GM19035 (cell line): ENCODE results near the gene TCP1.
"Not testable (repeated sequence)": the region's sequence is repeated elsewhere in the genome, so short reads cannot be mapped to it uniquely, and the experiment has no call there.

ENCODE experiments used
- ATAC-seq: cut with Tn5 transposase; IDR thresholded peaks from one replicate; pipeline ENCODE4 v1.9.1; 2021; ENCODE audit not compliant: unreplicated experiment

The TCP1 gene

DNA sequence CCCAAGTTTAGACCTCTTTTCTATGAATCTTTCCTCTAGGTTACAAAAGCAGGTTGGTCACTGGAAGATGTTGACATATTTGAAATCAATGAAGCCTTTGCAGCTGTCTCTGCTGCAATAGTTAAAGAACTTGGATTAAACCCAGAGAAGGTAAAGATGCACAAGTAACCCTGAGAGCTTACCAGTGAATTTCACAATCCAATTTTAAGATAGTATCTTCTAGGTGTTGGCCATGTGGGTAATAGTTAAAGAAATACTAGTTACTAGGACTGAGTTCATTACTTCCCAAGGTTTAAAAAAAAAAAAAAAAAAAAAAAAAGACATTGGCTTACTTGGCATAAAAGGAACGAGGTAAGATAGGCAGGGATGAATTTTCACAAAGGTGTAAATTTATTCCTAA, 11.3 kb downstream of the TCP1 start:
- ATAC-seq: no peak

DNA sequence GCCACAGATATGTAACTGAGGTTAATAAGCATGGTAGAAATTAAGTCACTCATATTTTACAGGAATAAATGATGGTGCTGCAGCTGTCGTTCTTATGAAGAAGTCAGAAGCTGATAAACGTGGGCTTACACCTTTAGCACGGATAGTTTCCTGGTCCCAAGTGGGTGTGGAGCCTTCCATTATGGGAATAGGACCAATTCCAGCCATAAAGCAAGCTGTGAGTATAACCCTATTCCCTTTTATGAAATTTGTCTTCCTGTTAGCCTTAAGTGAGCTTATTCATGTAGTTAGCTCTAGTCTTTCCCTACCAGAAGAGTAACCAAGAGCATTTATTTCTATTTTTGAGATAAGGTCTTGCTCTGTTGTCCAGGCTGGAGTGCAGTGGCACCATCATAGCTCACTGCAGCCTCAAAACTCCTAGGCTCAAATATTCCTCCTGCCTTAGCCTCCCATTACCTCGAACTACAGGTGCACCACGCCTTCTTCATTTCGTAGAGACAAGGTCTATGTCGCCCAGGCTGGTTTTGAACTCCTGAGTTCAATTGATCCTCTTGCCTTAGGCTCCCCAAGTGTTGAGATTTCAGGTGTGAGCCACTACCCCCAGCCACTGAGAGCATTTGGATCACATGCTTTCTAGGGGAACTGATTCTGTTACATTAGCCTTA, 12.0 kb downstream of the TCP1 start:
- no peak for ATAC-seq

GRCh38 chr6:159772196-159772595, 17.2 kb downstream of the TCP1 start:
- no peak for ATAC-seq

DNA sequence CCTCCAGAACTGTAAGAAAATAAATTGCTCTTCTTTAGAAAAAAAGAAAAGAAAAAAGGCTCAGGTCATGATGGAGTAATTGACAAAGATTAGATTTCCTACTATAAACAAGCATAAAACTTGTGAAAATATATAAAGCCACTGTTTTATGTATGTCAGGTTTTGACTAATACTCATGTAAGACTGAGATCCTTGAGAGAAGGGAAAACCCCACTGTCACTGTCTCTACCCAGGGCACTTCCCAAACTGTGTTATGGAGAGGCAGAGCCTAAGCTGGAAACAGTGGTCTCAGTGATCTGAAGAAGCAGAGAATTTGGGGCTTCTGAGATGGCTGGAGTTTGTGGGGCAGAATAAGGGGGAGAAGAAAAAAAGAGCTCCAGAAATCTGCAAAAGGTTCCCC, 19.9 kb downstream of the TCP1 start:
- ATAC-seq: no peak

- no peak for ATAC-seq
Measured at GRCh38 chr6:159766906-159767305, 22.5 kb downstream of the TCP1 start.

DNA sequence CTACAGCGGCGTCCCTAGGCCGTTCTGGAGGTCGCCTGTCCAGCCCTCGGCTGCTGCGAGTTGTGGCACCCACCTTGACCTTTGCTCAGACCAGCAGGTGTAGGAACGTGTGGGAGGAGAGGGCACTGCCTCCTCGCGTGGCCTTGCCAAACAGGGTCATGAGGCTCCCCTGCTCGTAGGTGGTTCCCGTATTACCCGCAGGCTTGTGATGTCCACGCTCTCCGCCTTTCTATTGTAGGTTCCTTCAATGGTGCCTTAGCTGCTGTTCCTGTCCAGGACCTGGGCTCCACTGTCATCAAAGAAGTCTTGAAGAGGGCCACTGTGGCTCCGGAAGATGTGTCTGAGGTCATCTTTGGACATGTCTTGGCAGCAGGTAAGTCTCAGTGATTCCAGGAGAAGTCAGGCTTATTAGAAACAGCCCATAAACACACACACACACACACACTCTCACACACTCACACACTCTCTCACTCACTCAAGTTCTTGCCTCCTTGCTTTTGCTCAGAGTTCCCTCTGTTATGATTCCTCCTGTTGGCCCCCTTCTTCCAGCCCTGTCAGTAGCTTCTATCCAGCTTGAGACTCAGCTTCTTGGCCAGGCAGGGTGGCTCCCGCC, 26.6 kb downstream of the TCP1 start:
- no peak for ATAC-seq

GRCh38 chr6:159761873-159762680, 27.3 kb downstream of the TCP1 start, which contains the start of gene ACAT2:
Gene ACAT2, plus strand, starts transcription at chr6:159762045. Its CDS starts 43 bp downstream, at chr6:159762088.
- peak; percentile 94 for ATAC-seq

DNA sequence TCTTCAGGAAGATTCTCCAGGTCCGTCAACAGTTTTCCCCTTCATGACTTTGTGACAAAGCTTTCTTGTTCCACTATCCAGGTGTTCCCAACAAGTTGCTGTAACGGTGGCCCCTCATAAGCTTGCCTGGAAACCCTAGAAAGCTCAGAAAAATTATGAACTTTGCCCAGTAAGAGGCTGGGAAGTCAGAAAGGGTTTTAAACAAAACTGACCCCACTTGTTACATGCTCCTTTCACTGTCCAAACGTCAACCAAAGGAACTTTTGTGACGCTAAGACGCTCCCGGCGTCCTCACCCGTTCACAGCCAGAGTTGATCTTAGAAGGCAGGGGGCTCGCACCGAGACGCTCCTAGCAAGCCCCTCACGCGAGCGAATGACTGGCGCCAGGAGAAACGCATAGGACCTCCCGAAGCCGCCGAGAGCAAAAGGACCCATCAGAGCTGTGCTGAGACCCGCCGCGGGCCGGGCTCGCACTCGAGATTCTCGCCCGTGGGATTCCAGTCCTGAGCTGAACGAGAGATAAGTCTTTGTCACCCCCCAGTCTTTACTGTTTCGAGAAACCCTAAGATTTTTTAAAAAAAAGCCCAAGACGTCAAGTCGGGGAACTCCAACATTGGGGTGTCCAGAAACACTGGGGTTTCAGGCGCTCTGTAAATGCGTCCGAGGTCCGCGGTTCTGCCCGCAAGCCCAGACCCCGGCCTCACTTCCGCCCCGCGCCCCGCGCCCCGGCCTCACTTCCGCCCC, 28.1 kb downstream of the TCP1 start:
- no peak for ATAC-seq

DNA sequence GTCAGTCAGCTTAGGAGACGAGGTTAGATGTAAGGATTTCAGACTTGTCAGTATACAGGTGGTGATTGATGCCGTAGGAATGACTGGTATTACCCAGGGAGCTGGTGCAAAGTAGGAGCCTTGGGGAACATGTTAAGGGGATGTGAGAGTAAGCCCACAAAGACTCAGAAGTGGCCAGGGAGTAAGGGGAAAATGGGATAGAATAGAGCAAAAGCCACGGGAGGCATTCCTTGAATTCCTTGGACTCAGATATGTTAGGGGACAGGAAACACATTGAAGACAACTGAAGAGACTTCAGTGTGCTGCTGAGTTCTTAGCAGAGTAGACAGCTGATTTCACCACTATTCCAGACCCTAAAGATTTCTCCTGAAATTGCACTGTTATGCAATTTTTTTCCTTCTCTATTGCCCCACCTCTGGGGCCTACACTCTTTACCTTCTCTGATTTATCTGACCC, 28.8 kb downstream of the TCP1 start:
- no peak for ATAC-seq

- no peak for ATAC-seq
Measured at GRCh38 chr6:159759645-159760044, 29.8 kb downstream of the TCP1 start.

DNA sequence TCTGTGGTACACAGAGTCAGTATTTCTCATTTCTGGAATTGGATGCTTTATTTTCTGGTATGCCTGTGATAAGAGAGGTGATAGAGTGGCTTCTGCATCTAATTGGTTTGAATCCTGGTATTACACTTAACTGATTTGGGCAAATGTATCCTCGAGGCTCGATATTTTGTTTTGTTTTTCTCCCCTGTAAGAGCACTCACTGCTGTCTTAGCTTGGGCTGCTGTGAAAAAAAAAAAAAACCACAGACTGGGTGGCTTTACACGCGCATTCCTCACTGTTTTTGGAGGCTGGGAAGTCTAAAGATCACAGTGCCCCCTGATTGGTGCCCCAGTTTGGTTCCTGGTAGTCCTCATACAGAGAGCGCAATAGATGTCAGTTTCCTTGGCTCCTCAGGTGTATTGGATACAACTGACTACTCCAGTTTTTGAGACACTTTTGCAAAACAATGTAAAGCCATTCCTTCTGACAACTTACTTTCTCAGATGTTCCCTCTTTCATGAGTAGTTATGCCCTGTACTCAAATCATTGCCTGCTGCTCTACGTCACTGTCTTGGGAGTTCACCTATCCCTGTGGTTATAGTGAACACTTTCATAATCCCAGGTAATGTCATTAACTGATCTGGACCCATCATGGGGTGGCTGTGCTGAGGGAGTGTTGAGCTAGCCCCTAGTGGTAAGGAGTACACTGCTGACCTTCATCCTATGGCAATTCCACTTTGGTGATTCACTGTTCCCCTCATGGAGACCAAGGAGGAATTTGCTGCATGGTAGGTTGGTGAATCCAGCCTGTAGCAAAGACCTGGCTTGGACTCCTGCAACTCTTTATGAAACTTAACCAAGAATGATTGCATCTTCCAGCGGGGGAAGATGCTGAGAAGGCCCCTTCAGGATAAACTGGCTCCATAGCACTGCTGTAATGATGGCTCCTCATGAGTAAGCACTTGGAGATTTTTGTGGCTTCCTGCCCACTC, 31.1 kb downstream of the TCP1 start:
- ATAC-seq: no peak

GRCh38 chr6:159756508-159756907, 32.9 kb downstream of the TCP1 start:
- ATAC-seq: no peak

DNA sequence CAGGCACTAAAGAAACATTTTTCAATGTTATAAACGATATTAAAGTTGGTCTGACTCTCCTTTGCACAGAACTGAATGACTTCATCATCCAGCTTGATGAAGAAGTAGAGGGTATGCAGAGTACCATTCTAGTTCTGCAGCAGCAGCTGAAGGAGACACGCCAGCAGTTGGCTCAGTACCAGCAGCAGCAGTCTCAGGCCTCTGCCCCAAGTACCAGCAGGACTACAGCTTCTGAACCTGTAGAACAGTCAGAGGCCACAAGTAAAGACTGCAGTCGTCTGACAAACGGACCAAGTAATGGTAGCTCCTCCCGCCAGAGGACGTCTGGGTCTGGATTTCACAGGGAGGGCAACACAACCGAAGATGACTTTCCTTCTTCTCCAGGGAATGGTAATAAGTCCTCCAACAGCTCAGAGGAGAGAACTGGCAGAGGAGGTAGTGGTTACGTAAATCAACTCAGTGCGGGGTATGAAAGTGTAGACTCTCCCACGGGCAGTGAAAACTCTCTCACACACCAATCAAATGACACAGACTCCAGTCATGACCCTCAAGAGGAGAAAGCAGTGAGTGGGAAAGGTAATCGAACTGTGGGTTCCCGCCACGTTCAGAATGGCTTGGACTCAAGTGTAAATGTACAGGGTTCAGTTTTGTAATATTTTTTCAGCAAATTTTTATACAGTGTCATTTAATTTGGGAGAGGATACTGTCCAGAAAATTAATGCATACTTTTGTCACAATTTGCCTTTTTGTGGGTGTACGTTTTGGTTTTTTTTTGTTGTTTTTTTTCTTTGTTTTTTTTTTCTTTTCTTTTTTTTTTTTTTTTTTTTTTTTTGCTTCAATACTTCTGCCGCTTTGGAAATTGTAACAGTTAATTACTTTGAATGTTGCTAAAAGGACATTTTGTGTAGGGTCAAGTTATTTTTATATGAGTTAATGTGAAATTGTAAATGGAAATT, 34.2 kb downstream of the TCP1 start:
- ATAC-seq: no peak

GRCh38 chr6:159754401-159754800, 35.0 kb downstream of the TCP1 start:
- no peak for ATAC-seq

DNA sequence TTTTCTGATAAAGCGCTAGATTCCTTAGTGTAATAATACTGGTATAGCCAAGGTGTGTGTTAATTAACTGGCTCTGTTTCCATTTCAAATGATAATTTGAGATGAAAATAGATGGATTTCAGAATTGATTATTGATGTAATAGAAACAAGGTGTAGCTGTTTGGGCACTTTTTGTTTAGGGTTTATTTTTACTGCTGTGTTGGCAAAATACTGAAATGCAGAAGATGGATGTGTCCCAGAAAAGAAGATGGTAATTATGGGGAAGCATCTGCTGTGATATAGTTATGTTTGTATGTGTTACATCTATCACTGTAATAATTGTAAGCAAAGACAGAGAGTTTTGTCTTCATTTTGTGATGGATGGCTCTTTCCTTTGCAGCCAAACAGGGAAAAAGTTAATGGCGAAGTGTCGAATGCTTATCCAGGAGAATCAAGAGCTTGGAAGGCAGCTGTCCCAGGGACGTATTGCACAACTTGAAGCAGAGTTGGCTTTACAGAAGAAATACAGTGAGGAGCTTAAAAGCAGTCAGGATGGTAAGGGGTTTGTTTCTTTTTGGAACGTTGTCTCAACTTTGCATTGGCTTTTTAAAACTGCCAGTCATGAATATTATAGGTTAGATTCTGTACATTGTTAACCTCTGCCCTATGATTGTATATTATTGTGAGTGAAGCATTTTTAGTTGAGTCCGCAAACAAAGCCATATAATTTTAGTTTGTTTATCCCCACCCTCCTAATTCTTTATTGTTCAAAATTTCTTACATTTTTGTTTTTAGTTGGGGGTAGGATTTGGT, 36.1 kb downstream of the TCP1 start:
- ATAC-seq: no peak

DNA sequence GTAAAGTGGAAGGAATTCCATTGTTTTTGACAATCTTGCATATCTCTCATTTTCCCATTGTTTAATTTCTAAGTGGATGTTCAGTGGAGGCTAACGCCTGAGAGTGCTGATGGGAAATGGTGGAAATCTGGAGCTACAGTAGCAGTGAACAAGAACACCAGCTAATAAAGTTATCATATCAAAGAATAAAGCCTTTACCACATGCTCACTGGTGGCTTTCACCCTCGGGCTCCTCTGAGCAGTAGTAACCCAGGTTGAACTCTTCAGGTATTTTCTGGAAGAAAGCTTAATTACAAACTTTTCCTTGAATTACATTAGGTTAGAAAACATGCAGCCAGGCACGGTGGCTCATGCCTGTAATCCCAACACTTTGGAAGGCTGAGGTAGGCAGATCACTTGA, 38.0 kb downstream of the TCP1 start:
- ATAC-seq: no peak

GRCh38 chr6:159748127-159748526, 41.3 kb downstream of the TCP1 start:
- not testable (repeated sequence) for ATAC-seq

DNA sequence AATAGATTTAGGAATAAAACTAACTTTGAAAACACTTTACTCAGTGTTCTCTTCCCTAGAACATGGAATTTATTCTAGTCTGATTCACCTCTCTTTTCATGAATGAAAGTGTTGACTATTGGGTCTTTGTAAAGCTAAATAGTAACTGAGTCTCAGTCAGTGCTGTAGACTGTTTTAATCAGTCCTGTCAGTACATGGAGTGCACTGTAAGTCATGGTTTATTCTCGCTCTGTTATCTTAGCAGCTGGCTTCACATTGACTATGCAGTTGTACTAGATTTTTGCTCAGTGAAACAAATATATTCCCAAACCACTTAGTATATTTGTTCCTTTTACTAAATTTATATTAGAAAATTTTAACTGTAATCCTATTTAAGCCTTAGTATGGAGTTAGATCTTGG, 42.6 kb downstream of the TCP1 start:
- ATAC-seq: no peak
